ENCODE measurements around the gene TMC8.
"Not testable (repeated sequence)": the region's sequence is repeated elsewhere in the genome, so short reads cannot be mapped to it uniquely, and the experiment has no call there.

Gene TMC8

DNA sequence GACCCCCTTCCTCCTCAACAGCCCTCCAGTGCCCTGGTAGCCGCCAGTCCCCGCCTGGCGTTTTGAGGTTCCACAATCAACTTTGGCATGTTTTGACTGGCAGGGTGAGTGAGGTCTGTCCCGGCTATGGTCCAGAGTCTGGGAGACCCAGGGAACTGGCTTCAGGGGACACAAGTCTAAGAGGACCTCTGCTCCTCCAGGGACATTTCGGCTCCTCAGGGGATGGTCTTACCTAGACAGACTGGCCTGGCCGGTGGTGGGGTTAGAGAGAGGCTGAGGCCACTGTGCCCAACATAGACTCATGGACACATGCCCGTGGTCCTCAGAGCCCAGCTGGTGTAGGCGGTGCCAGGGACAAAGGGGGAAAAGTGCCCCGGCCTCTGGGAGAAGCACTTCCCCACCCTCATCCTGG is 2.2 kb downstream of the TMC8 start:
- FAIRE-seq = no peak
- no peak for DNase-seq (ENCODE audit: insufficient read length, low spot score)
- TF ChIP-seq POLR2A (IDR thresholded peaks at IDR 0.05; ENCODE audit: low read depth, low read length) = no peak

DNA sequence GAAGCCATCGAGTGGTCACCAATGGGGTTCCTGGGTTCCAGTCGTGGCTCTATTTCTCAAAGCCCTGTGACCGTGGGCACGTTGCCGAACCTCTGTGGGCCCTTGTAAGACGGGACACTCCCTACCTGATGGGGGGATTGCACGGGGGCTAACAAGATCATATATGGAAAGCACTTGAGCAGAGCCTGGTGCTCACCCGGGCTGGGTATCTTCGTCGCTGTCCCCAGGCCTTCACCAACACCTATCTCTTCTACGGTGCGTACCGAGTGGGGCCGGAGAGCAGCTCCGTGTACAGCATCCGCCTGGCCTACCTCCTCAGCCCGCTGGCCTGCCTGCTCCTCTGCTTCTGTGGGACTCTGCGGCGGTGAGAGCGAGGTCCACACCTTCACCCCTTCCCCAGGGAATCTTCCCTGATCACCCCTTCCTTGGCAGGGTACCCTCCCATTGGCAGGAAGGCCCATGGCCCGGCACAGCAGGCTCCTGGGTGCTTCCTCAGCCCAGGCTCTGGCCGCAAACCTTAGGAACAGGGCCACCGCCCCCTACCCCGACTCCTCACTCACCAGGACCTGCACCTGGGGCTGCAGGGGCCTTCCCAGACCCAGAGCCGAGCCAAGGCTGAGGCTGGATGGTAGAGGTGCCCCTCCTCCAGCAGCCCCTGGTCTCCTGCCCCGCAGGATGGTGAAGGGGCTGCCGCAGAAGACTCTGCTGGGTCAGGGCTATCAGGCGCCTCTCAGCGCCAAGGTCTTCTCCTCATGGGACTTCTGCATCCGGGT is 2.8 kb downstream of the TMC8 start:
- no peak for FAIRE-seq
- no peak for TF ChIP-seq POLR2A (IDR thresholded peaks at IDR 0.05; ENCODE audit: low read depth, low read length)
- no peak for DNase-seq (ENCODE audit: insufficient read length, low spot score)

DNA sequence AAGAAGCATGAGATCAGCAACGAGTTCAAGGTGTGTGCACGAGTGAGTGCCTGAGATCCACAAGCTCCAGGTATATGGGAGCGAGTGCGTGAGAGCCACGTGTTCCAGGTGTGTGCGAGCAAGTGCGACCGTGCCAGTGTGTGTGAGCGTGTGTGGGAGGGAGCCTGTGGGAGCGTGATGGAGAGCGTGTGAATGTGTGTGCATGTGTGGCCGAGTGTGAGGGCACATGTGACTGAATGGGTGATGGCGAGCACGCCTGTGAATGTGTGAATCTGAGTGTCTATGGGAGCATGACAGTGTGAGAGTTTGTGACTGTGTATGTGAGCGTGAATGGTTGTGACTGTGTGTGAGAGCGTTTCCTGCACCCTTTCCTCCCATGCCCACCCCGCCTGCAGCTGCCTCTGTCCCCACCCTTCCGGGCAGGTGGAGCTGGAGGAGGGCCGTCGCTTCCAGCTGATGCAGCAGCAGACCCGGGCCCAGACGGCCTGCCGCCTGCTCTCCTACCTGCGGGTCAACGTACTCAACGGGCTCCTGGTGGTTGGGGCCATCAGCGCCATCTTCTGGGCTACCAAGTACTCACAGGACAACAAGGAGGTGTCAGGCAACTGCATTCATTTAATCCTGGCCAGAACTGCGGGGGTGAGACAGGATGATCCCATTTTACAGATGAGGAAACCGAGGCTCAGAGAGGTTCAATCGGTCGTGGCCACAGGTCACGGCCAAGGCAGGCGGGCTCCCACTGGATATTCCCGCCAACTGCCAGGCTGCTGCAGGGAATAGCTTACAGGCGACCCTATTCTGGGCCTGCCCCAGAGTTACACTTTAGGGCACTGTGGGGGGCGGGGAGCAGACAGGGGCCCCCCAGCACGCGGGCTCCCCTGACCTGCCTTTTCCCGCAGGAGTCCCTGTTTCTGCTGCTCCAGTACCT is 3.7 kb downstream of the TMC8 start:
- no peak for TF ChIP-seq POLR2A (IDR thresholded peaks at IDR 0.05; ENCODE audit: low read depth, low read length)
- FAIRE-seq (no peak), DNase-seq (ENCODE audit: insufficient read length, low spot score) (peak; percentile 69)

DNA sequence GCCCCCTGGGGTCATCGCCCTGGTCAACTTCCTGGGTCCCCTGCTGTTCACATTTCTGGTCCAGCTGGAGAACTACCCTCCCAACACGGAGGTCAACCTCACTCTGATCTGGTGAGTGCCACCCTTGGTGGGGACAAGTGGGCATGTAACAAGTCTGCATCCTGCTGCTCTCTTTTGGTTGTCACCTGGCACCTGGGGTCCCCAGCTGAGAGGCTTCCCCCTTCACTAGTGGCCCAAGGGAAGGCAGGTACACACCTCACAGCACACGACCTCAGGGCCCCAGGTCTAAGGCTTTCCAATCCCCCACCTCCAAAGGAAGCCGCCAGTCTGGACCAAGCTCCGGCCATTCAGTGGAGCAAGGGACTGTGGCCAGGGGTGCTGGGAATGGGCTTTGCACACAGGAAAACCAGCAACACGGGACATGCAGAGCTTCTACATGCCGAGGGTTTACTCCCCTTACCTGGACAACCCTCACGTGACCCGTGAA is 4.4 kb downstream of the TMC8 start:
- TF ChIP-seq POLR2A (IDR thresholded peaks at IDR 0.05; ENCODE audit: low read depth, low read length) = no peak
- DNase-seq (ENCODE audit: insufficient read length, low spot score) (no peak), FAIRE-seq (no peak)

DNA sequence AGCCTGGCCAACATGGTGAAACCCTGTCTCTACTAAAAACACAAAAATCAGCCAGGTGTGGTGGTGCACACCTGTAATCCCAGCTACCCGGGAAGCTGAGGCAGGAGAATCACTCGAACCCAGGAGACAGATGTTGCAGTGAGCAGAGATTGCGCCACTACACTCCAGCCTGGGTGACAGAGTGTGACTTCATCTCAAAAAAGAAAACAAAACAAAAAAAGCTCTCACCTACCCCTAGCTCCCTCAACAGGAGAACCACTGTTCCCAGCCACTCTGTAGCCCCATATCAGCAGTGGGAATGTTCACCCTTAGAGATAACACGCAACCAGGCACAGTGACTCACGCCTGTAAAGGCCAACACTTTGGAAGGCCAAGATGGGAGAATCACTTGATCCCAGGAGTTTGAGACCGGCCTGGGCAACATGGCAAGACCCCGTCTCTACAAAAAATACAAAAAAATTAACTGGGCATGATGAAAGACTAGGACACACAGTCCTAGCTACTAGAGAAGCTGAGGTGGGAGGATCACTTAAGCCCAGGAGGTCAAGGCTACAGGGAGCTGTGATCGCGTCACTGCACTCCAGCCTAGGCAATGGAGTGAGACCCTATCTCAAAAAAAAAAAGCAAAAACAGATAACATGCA is 5.4 kb downstream of the TMC8 start:
- DNase-seq (ENCODE audit: insufficient read length, low spot score) = no peak
- FAIRE-seq = no peak
- no peak for TF ChIP-seq POLR2A (IDR thresholded peaks at IDR 0.05; ENCODE audit: low read depth, low read length)

DNA sequence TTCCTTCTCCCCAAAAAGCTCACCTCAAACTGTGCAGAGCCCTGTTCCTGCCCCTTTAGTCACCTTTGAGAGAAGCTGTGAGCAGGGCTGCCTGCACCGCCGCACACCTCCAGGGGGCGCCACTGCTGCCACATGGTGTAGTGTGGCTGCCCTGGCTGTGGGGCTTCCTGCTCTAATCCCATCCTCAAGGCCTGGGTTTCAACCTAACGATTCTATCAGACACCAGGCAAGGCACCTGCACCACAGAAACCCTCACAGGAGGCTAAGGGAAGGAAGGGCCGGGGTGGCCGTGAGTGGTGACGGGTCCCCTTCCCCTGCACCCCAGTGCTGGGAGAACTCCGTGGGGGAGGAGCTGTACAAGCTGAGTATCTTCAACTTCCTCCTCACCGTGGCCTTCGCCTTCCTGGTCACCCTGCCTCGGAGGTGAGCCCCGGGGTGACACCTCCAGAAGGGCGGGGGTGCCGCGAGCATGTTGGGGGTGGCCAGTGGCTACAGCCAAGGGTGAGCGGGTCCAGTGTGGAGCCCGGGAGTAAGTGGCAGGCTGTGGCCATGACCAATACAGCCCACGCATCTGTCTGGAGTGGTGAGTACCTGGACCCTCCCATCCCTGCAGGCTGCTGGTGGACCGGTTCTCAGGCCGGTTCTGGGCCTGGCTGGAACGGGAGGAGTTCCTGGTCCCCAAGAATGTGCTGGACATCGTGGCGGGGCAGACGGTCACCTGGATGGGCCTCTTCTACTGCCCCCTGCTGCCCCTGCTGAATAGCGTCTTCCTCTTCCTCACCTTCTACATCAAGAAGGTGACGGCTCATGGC is 7.0 kb downstream of the TMC8 start:
- no peak for TF ChIP-seq POLR2A (IDR thresholded peaks at IDR 0.05; ENCODE audit: low read depth, low read length)
- DNase-seq (ENCODE audit: insufficient read length, low spot score) (no peak), FAIRE-seq (no peak)

DNA sequence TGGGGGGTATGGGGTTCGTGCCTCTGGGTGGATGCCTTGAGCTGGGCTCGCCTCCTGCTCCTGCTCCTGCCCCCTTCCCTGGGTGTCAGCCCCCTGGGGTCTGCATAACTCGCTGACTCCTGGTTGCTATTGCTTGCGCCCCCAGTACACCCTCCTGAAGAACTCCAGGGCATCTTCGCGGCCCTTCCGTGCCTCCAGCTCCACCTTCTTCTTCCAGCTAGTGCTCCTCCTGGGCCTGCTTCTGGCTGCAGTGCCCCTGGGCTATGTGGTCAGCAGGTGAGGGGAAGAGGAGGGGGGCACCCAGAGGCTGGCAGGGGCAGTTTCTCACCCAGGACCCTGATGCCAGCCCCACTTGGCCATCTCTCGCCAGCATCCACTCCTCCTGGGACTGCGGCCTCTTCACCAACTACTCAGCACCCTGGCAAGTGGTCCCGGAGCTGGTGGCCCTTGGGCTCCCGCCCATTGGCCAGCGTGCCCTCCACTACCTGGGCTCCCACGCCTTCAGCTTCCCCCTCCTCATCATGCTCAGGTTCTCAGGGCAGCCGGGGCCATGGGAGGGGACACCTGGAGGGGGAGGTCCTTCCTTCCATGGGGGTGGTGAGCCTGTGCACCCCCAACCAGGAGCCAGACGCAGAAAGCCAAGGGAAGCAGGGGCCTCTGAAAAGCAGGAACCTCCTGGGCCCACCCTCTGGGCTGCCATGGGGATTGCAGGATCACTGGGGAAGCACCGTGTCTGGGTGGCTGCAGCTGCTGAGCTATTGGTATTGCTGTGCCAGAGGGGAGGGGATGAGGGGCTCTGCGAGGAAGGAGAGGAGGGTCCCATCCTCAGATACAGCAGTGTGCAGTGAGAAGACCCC is 7.9 kb downstream of the TMC8 start:
- FAIRE-seq = no peak
- no peak for DNase-seq (ENCODE audit: insufficient read length, low spot score)
- TF ChIP-seq POLR2A (IDR thresholded peaks at IDR 0.05; ENCODE audit: low read depth, low read length) = no peak

DNA sequence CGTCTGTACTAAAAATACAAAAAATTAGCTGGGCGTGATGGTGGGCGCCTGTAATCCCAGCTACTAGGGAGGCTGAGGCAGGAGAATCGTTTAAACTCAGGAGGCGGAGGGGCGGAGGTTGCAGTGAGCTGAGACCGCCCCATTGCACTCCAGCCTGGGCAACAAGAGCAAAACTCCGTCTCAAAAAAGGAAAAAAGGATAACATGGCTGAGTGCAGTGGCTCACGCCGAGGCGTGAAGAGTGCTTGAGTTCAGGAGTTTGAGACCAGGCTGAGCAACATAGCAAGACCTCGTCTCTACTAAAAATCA is 9.2 kb downstream of the TMC8 start:
- not testable (repeated sequence) for FAIRE-seq; DNase-seq (ENCODE audit: insufficient read length, low spot score)

DNA sequence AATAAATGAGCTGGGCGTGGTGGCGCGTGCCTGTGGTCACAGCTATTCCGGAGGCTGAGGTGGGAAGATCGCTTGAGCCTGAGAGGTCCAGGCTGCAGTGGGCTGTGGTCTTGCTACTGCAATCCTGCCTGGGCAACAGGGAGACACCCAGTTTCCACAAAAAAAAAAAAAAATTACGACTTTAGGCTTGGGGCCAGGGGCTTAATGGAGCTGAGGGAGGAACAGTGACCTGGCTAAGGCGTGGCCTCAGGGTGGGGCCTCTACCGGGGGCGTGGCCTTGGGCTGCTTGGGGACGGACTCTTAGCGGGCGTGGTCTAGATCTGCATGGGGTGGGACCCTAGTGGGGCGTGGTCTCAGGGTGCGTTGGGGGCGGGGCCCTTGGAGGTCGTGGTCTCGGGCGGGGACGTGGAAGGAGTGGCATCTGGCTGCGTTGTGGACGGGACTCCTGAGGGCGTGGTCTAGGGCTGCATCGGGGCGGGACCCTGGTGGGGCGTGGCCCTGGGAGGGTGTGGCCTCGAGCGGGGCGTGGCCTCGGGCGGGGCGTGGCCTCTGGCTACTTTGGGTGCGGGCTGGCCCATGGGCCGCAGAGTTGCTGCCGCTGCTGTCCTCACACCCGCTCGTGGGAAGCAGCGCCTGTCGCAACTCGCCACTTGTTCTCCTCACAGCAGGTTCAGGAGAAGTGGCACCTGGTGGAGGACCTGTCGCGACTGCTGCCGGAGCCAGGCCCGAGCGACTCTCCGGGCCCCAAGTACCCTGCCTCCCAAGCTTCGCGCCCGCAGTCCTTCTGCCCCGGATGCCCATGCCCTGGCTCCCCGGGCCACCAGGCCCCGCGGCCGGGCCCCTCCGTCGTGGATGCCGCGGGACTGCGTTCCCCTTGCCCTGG is 9.8 kb downstream of the TMC8 start:
- DNase-seq (ENCODE audit: insufficient read length, low spot score) = peak; percentile 93
- FAIRE-seq = peak; percentile 69
- TF ChIP-seq POLR2A (IDR thresholded peaks at IDR 0.05; ENCODE audit: low read depth, low read length) = no peak

DNA sequence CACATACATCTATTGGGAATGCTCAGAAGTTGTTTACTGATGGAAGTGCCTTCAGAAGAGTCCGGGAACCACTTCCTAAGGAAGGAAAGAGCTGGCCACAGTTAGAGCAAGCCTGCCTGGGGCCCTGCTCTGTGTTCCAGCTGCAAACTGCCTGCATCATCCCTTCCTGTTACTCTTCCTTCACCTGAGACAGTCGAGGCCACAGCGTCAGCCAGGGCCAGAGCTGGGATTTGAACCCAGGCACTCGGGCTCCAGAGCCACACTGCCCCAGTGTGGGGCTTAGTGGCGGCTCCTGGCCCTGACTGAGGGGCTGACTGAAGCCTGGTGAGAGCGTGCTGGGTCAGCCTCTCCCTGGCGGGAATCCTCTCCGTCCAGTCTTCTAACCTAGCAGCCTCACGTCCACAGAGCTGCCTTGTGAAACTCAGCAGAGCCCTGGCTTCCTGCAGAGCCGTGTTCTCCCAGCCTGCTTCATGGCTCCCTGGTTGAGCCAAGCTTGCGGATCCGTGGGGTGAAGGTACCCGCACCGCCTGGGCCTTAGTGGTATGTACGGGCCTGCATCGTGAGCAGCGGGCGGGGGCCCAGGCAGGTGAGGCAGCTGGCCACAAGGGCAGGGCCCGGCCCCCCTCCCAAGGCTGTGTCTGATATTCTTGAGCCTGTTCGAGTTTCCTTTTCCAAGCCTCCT is 11.0 kb downstream of the TMC8 start:
- DNase-seq (ENCODE audit: insufficient read length, low spot score) (no peak), FAIRE-seq (no peak)
- TF ChIP-seq POLR2A (IDR thresholded peaks at IDR 0.05; ENCODE audit: low read depth, low read length) = no peak

DNA sequence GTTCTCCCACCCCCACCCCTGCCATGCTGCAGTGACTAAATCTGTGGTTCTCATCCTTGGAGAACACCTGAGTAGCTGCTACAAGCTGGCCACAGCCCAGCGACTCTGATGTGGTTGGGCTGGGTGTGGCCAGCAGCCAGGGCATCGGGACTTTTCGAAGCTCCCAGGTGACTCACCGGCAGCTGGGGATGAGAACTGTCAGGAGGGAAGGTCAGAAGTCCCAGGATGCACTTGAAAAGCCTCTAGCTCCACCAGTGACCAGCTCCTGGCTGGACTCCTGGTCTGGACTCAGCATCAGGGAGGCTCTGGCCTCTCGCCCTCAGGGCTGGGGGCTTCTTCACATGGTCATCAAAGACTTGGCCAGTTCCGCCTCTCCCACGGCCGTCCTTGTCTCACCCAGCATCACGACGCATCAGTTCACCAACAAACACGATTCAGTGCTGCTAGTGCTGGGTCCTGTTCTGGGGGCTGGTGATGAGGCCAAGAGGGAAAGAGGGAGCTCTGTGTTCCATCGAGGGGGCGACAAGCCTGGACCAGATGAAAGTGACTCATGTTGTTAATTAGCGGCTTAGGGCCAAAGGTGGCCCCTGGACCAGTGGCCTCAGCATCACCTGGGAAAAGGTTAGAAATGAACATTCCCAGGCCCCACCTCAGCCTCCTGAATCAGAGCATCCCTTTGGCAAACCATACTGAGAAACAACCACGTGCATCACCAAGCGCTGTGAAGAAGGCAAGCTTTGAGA is 11.7 kb downstream of the TMC8 start:
- TF ChIP-seq POLR2A (IDR thresholded peaks at IDR 0.05; ENCODE audit: low read depth, low read length) = no peak
- FAIRE-seq (no peak), DNase-seq (ENCODE audit: insufficient read length, low spot score) (peak; percentile 77)

Data from H54 (cell line).